Measurements from ENCODE around the gene CPED1. TPM values are rescaled to one million over a fixed set of nuclear protein-coding genes. Genes with fewer than 3 reads are reported as not detected.

Gene CPED1
- polyA plus RNA-seq, 1 experiment = 52.0 TPM

GRCh38 chr7:121341933-121342332 lies 353.4 kb downstream of the CPED1 start:
- no peak overlapping the region for H3K27ac ChIP-seq (ENCODE audit: low read depth, low read length)
- CTCF ChIA-PET = interaction anchor here (1.0 kb wide), 1 partner anchor 25 kb away, joined by 3 read pairs; no protein-coding TSS in a partner anchor
- DNase-seq (ENCODE audit: low read depth, low spot score) = no peak
- no peaks in the 10 kb centered on the region for H3K9me3 ChIP-seq (ENCODE audit: control insufficient read depth, insufficient read depth, low read length)
- H3K27me3 ChIP-seq (ENCODE audit: control insufficient read depth, insufficient read depth, low read length) = no peaks in the 10 kb centered on the region
- no peak overlapping the region for H3K4me3 ChIP-seq (ENCODE audit: low read depth, low read length)
- TF ChIP-seq CTCF (IDR thresholded peaks at IDR 0.05; ENCODE audit: low read depth, low read length) = no peak
- POLR2A ChIA-PET = no interaction called here

GRCh38 chr7:121342631-121343030 lies 354.1 kb downstream of the CPED1 start:
- POLR2A ChIA-PET = no interaction called here
- Histone ChIP-seq H3K27me3 (ENCODE audit: control insufficient read depth, insufficient read depth, low read length) (no peaks in the 10 kb centered on the region), H3K27ac (ENCODE audit: low read depth, low read length) (no peak overlapping the region), H3K9me3 (ENCODE audit: control insufficient read depth, insufficient read depth, low read length) (no peaks in the 10 kb centered on the region), H3K4me3 (ENCODE audit: low read depth, low read length) (no peak overlapping the region)
- CTCF ChIA-PET = interaction anchor here (1.0 kb wide), 1 partner anchor 24 kb away, joined by 3 read pairs; no protein-coding TSS in a partner anchor
- no peak for TF ChIP-seq CTCF (IDR thresholded peaks at IDR 0.05; ENCODE audit: low read depth, low read length)
- DNase-seq (ENCODE audit: low read depth, low spot score) = no peak

GRCh38 chr7:121343302-121343701 lies 354.8 kb downstream of the CPED1 start:
- Histone ChIP-seq H3K27me3 (ENCODE audit: control insufficient read depth, insufficient read depth, low read length) (no peaks in the 10 kb centered on the region), H3K9me3 (ENCODE audit: control insufficient read depth, insufficient read depth, low read length) (no peaks in the 10 kb centered on the region), H3K27ac (ENCODE audit: low read depth, low read length) (no peak overlapping the region), H3K4me3 (ENCODE audit: low read depth, low read length) (no peak overlapping the region)
- CTCF ChIA-PET = no interaction called here
- POLR2A ChIA-PET = no interaction called here
- no peak for TF ChIP-seq CTCF (IDR thresholded peaks at IDR 0.05; ENCODE audit: low read depth, low read length)
- DNase-seq (ENCODE audit: low read depth, low spot score) = no peak

GRCh38 chr7:121344093-121344492 lies 355.6 kb downstream of the CPED1 start:
- POLR2A ChIA-PET = no interaction called here
- DNase-seq (ENCODE audit: low read depth, low spot score) = no peak
- no peak overlapping the region for H3K27ac ChIP-seq (ENCODE audit: low read depth, low read length)

GRCh38 chr7:121344497-121344896 lies 356.0 kb downstream of the CPED1 start:
- CTCF ChIA-PET = interaction anchor here (1.3 to 1.4 kb wide), 2 partner anchors 23 to 236 kb away, joined by 3 to 7 read pairs; no protein-coding TSS in a partner anchor

More at GRCh38 chr7:121344093-121344492, 355.6 kb downstream of the CPED1 start:
- no peak for TF ChIP-seq CTCF (IDR thresholded peaks at IDR 0.05; ENCODE audit: low read depth, low read length)
- CTCF ChIA-PET = no interaction called here
- Histone ChIP-seq H3K27me3 (ENCODE audit: control insufficient read depth, insufficient read depth, low read length) (no peaks in the 10 kb centered on the region), H3K9me3 (ENCODE audit: control insufficient read depth, insufficient read depth, low read length) (no peaks in the 10 kb centered on the region), H3K4me3 (ENCODE audit: low read depth, low read length) (no peak overlapping the region)

More at GRCh38 chr7:121344497-121344896, 356.0 kb downstream of the CPED1 start:
- Histone ChIP-seq H3K9me3 (ENCODE audit: control insufficient read depth, insufficient read depth, low read length) (no peaks in the 10 kb centered on the region), H3K27me3 (ENCODE audit: control insufficient read depth, insufficient read depth, low read length) (no peaks in the 10 kb centered on the region), H3K27ac (ENCODE audit: low read depth, low read length) (no peak overlapping the region), H3K4me3 (ENCODE audit: low read depth, low read length) (no peak overlapping the region)
- TF ChIP-seq CTCF (IDR thresholded peaks at IDR 0.05; ENCODE audit: low read depth, low read length) = no peak
- POLR2A ChIA-PET = no interaction called here
- DNase-seq (ENCODE audit: low read depth, low spot score) = no peak

Small RNAs within 50 kb of the gene (small RNA-seq; reads per million reads assigned to genes)
- gene HMGN1P18 (ENCODE audit: insufficient read length, low read depth) = not detected
- not detected for gene RNA5SP240 (ENCODE audit: insufficient read length, low read depth)
- gene RNA5SP241 (ENCODE audit: insufficient read length, low read depth) = not detected
- gene RNU6-517P (ENCODE audit: insufficient read length, low read depth) = not detected

Other genes starting within 250 kb of the CPED1 start
- gene TSPAN12, start 130.6 kb upstream of the CPED1 start, polyA plus RNA-seq (2011; rRNA removed) = 3.4 and 6.9 TPM in 2 replicates
- gene ING3, start 37.9 kb upstream of the CPED1 start, polyA plus RNA-seq (2011; rRNA removed) = 9.8 and 14.5 TPM in 2 replicates

Data from AG04450 (cell line).